GM21360 (cell line): ENCODE results near the gene RCVRN.
"Not testable (repeated sequence)": the region's sequence is repeated elsewhere in the genome, so short reads cannot be mapped to it uniquely, and the experiment has no call there.

Experiments used
- ATAC-seq: cut with Tn5 transposase; IDR thresholded peaks from one replicate; pipeline ENCODE4 v1.9.1; 2021; ENCODE audit warnings: mild to moderate bottlenecking, moderate library complexity; ENCODE audit not compliant: unreplicated experiment

Gene RCVRN

GRCh38 chr17:9922012-9922848 is 17.2 kb upstream of the RCVRN start:
- no peak for ATAC-seq

DNA sequence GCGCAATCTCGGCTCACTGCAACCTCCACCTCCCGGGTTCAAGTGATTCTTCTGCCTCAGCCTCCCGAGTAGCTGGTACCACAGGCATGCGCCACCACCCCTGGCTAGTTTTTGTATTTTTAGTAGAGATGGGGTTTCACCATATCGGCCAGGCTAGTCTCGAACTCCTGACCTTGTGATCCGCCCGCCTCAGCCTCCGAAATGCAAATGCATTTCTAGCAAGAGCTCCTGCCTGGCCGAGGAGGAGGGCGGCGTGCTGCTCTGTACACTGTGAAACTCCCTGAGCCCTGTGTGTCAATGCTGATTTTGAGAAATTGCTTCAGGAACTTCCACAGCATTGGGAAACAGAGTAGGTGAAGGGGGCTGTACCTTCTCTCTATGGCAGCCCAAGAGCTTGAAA is 16.1 kb upstream of the RCVRN start:
- ATAC-seq: not testable (repeated sequence)

GRCh38 chr17:9918804-9919352 is 13.8 kb upstream of the RCVRN start:
- ATAC-seq: no peak

DNA sequence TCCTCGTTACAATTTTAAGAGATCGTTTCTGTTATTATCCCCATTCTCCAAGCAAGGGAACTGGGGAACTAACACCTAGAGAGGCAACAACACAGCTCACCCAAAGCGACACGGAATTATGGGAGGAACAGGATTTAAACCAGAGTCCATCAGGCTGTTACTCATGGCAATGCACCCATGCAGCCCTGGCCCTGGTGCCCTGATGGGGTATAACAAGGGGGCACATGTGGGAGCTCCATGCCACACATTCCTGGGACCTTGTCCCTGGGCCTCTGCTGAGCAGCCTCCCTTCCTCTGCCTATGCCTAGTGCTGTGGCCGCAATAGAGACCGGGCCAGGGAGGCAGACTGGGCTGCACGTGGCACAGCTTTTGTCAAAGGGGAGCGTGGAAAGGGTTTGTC is 13.3 kb upstream of the RCVRN start:
- ATAC-seq: no peak

- no peak for ATAC-seq
Measured at GRCh38 chr17:9917801-9918200, 12.7 kb upstream of the RCVRN start.

DNA sequence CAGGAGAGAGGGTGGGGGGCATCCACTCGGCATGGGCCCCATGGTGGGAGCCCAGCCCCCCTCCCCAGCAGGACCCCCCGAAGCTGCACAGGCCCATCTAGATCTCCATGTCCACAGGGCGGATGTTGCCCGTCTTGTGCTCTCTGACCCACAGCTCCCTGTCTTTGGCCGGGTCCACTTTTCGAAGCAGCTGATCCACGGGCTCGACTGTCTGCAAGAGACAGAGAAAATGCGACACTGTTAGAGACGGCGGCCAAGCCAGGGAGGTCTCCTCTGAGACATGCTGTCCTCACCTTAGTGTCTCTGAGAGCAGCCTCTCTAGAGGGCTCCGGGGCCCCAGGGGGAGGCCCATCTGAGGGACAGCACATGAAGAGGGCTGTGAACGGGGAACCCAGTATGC is 12.1 kb upstream of the RCVRN start:
- ATAC-seq: no peak

DNA sequence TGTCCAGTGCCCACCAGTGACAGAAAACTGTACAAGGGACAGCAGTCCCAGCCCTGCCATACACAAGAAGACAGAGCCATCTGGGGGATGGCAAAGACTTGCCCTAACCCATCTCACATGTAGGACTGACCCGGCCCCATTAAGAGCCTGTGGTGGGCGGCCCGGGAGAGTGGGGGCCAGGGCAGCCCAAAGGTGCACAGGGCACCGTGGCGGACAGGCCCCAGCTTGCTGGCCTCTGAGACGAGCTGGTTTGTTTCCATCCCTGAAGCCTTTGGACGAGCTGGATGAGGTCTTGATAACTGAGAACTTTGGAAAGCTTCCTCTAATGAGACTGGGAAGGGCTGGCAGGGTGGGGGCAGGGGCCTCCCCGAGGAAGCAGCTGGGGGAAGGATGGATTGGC is 11.0 kb upstream of the RCVRN start:
- no peak for ATAC-seq

DNA sequence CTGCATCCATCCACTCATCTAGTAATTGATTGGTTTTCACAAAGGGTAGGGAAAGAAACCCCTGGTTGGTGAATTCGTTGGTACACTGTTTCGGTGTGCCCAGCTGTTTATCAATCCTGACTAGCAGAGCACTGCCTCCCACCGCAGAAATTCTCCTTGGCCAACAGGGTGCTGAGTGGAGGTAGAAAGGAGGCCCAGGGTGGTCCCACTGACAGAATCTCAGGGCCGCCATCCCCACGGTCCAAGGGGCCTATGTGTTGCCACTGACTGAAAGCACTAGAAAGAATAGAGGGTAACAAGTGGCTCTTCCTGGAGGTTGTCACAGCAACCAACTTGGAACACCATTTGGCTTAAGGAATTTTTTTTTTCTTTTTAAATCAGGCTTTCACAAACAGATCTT is 8.4 kb upstream of the RCVRN start:
- no peak for ATAC-seq

DNA sequence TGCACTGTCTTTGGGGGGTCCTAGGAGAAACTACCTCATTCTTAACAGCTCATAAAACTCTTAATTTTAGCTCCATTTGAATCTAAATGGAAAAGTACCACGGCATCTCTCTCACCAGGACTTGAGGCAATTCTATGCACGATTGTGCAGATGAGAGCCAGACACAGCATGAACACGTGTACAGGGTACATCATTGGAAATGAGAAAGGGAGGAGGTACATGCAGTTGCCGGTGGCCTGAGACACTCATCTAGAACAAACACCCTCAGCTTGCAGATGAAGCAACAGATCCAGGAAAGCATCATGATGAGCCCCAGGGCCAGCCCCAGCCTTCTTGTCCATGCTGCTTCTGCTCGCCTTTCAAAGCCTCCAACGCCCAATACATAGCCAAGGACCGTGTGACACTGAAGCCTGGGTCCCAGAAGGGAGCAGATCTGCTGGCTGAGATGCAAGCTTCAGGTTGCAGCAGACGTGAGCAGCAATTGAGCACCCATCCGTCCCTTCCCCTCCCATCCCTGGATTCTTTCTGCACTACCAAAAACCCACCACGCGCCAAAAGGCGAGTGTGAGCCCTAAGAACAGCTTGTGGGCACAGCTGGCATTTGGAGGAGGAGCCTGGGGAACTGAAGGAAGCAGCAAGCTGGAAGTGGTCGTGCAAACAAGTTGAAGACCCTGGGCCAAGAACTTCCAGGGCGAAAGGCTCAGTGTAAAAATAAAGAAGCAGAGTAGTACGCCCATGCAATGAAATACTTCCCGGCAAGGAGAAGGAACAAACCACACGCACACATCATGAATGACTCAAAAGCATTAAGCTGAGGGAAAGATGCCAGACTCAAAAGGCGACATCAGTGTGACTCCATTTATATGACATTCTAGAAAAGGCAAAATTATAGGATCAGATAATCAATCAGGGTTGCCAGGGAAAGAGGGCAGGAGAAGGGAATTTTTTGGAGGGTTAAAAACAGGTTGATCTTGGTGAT is 7.3 kb upstream of the RCVRN start:
- no peak for ATAC-seq

DNA sequence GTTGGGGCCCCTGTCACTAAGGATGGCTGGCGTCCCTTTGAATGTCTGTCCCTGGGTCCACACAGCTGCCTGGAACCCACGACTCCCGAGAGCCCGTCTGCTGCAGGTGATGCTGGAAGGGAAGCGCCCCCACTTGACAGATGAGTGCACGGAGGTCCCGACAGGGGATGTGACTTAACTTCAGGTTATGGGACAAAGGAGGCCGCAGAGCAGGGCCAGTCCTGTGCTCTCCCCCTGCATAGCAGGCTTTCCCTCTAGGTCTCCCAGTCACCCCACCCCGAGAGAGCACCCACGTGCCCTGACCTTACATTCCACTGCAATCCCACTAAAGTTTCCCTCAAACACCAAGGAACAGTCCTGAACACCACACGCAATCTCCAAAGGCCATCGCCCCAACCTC is 6.0 kb upstream of the RCVRN start:
- ATAC-seq: no peak

- no peak for ATAC-seq
Measured at GRCh38 chr17:9908649-9909042, 3.6 kb upstream of the RCVRN start.

DNA sequence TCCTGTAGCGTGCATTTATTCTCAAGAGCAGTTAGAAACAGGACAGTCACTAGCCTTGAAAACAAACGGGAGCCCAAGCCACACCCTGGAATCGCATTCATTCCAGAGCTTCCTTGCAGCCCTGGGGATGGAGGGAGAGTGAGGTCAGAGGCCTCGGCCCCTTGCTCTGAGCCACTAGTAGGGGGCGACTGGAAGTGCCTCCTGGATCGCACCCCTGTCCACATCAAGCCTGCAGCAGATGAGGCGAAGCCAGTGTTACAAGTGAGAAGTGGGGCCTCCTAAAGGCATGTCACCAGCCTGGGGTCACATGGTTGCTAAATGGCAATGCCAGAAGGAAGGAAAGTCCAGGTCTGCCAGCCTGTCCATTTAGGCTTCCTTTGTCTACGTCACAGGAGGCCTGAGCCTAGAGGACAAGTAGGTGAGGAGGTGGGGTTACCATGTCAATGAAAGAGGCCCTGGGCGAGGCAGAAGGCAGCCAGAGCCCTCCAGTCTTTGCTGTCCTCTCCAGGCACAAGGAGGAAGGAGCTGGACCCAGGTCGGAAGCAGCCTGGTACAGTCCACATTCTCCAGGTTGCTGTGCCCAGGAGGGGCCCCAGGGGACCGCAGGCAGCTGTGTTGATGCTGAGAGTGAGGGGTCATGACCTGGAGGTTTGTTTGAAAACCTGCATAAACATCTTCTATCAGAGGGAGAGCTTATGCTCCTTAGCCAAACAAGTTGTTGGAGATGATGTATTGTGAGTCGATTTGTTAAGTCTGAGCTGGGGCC is 3.0 kb upstream of the RCVRN start:
- ATAC-seq: no peak

- ATAC-seq: no peak
Measured at GRCh38 chr17:9907131-9907530, 2.1 kb upstream of the RCVRN start.

GRCh38 chr17:9906616-9907015 is 1.5 kb upstream of the RCVRN start:
- ATAC-seq: no peak

GRCh38 chr17:9905902-9906301 is 831 bp upstream of the RCVRN start:
- ATAC-seq: no peak

GRCh38 chr17:9904277-9905077 is 594 bp downstream of the RCVRN start:
- no peak for ATAC-seq

DNA sequence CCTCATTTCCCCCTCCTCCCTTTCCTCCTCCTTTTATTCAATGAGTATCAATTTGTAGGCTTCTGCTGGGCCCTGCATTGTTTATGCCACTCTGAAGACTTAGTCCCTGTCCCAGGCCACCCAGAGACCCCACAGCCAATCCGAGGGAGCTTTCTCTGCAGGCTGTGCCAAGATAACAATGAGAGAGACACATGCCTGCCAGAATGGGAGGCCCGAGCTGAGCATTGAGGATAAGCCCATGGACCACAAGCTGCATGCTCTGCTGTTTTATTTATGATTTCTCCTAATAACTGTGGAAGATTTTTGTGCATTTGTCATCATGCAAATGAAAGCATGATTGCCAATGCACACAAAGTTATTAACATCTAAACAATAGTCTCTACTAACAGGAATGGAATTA is 3.0 kb downstream of the RCVRN start:
- no peak for ATAC-seq

DNA sequence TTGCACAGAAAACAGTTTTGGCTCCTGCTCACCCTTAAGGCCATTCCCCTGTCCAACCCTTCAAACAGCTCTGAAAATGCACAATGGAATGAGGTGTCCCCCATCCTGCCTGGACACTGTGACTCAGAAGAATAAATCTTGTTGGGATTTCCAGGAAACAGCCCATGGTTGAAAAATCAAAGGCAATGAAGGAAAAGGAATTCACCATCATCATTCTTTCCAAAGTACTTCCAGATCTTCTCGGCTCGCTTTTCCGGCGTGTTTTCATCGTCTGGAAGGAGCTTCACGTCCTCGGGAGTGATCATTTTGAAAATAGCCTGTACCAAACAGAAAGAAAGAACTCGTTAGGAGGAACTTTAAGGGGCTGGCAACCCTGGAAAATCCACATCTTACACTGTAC is 4.3 kb downstream of the RCVRN start:
- ATAC-seq: no peak

- no peak for ATAC-seq
Measured at GRCh38 chr17:9900044-9900594, 5.0 kb downstream of the RCVRN start.
